Keratinocyte (primary cell): ENCODE data around the gene CRNN. TPM values are rescaled to one million over a fixed set of nuclear protein-coding genes. Genes with fewer than 3 reads are reported as not detected.
A peak's percentile ranks its signal among the peaks of the same experiment; 100 is the strongest.

Experiments
- DNase-seq: peaks from one replicate; pipeline ENCODE4 v3.0.0-alpha.2; 2011; ENCODE audit warnings: low read depth, missing footprints, low spot score
- FAIRE-seq: peaks from 2 replicates; lab custom pipeline; 2011; peaks lifted over from hg19 to GRCh38; lab: Jason Lieb, UNC
- H2AFZ ChIP-seq: 2 replicates; pipeline ENCODE4 v1.6.0; 2012; ENCODE audit warnings: low read length, control low read depth, inconsistent platforms; ENCODE audit not compliant: control insufficient read depth
- H3K27ac ChIP-seq: 2 replicates; pipeline ENCODE4 v1.5.1; 2011; ENCODE audit warnings: low read length; ENCODE audit not compliant: control insufficient read depth, insufficient read depth
- H3K27me3 ChIP-seq: 3 replicates; pipeline ENCODE4 v1.6.0; 2011; ENCODE audit warnings: low read length; ENCODE audit not compliant: control insufficient read depth, insufficient read depth; ENCODE audit errors: extremely low read depth
- H3K36me3 ChIP-seq, 2 experiments: 2 replicates in 1 of 2; 3 replicates in 1 of 2; pipeline ENCODE4 v1.5.1; 2011; ENCODE audit warnings: low read length in 2 of 2, mild to moderate bottlenecking in 1 of 2; ENCODE audit not compliant: control insufficient read depth in 2 of 2, insufficient read depth in 2 of 2; ENCODE audit errors: extremely low read depth in 1 of 2
- H3K4me1 ChIP-seq: 3 replicates; pipeline ENCODE4 v1.5.1; 2011; ENCODE audit warnings: low read length; ENCODE audit not compliant: control insufficient read depth, insufficient read depth; ENCODE audit errors: extremely low read depth
- H3K4me2 ChIP-seq: 3 replicates; pipeline ENCODE4 v1.6.0; 2011; ENCODE audit warnings: low read depth, low read length; ENCODE audit not compliant: control insufficient read depth, insufficient read depth; ENCODE audit errors: extremely low read depth
- H3K4me3 ChIP-seq, 3 experiments: fragments of 200-600 bp in 1 of 3; sonication (generic) in 1 of 3; 2 replicates in 2 of 3; 3 replicates in 1 of 3; pipeline ENCODE4 v1.5.1; 2011 to 2016; ENCODE audit warnings: low read length in 3 of 3, mild to moderate bottlenecking in 3 of 3, control low read depth in 2 of 3, inconsistent platforms in 1 of 3, low read depth in 1 of 3, mixed read lengths in 1 of 3, mixed run types in 1 of 3, moderate library complexity in 1 of 3; ENCODE audit not compliant: control insufficient read depth in 2 of 3, insufficient read depth in 2 of 3; ENCODE audit errors: extremely low read depth in 1 of 3
- H3K79me2 ChIP-seq: 2 replicates; pipeline ENCODE4 v1.6.0; 2012; ENCODE audit warnings: low read length; ENCODE audit not compliant: control insufficient read depth, insufficient read depth
- H3K9ac ChIP-seq: 3 replicates; pipeline ENCODE4 v1.6.0; 2011; ENCODE audit warnings: low read length; ENCODE audit not compliant: control insufficient read depth, insufficient read depth; ENCODE audit errors: extremely low read depth
- H3K9me1 ChIP-seq: 3 replicates; pipeline ENCODE4 v1.6.0; 2011; ENCODE audit warnings: low read length; ENCODE audit not compliant: control insufficient read depth, insufficient read depth; ENCODE audit errors: extremely low read depth
- H3K9me3 ChIP-seq: 2 replicates; pipeline ENCODE4 v1.5.1; 2012; ENCODE audit warnings: low read depth, low read length; ENCODE audit not compliant: control insufficient read depth
- H4K20me1 ChIP-seq: 3 replicates; pipeline ENCODE4 v1.6.0; 2011; ENCODE audit warnings: low read length; ENCODE audit not compliant: control insufficient read depth, insufficient read depth; ENCODE audit errors: extremely low read depth
- CTCF ChIP-seq, 3 experiments: IDR thresholded peaks in 1 of 3; conservative IDR thresholded peaks in 1 of 3; optimal IDR thresholded peaks in 1 of 3; 2 replicates in 2 of 3; 3 replicates in 1 of 3; pipeline versions ENCODE3 to v1.5.1; 2011; ENCODE audit warnings: low read length in 3 of 3, mild to moderate bottlenecking in 3 of 3, moderate library complexity in 2 of 3, control low read depth in 1 of 3, inconsistent platforms in 1 of 3; ENCODE audit not compliant: insufficient read depth in 2 of 3; ENCODE audit errors: extremely low read depth in 1 of 3
- EZH2 ChIP-seq: IDR thresholded peaks from one replicate; pipeline ENCODE4 v1.6.1; 2012; ENCODE audit warnings: inconsistent platforms, mild to moderate bottlenecking, low read length, moderate library complexity
- dilution Hi-C: fragments of 300-500 bp; cut with MboI; formaldehyde crosslinking; loops from one replicate; pipeline ENCODE4 v1.7.0; 2020; ENCODE audit warnings: low sequenced_read_pairs; ENCODE audit not compliant: extremely low pct_ligation_motif_present
- polyA plus RNA-seq, 5 experiments: library from polyadenylated mRNA; depleted of rRNA in 3 of 5; stranded (reverse) in 3 of 5; stranded (forward) in 1 of 5; unstranded in 1 of 5; fragments of >200 nt; gene quantifications; 1 replicate in 1 of 5; 2 replicates in 3 of 5; 3 replicates in 1 of 5; pipeline versions ENCODE4 v1.2.1 to v1.2.3, GENCODE V29; 2011 to 2012; ENCODE audit warnings: missing spikeins in 2 of 5, low read depth in 1 of 5, low replicate concordance in 1 of 5

CRNN gene
- polyA plus RNA-seq, 1 donor (not counting 4 experiments of a cell fraction or from before 2014, with no cell fraction given): 0.05 TPM

GRCh38 chr1:152459596-152460528 lies 45.8 kb upstream of the CRNN start:
- H3K4me3 ChIP-seq: no peak overlapping the region
- peaks cover 5% of the 10 kb centered on the region for H3K9me1 ChIP-seq
- no peak overlapping the region for H3K9ac ChIP-seq
- H3K4me2 ChIP-seq: peak overlapping the region; percentile 38
- TF ChIP-seq CTCF (optimal IDR thresholded peaks at IDR 0.05 in 1 of 3, IDR thresholded peaks at IDR 0.05 in 1 of 3, conservative IDR thresholded peaks at IDR 0.05 in 1 of 3; ENCODE audit: extremely low read depth in 1 of 3, insufficient read depth in 2 of 3, low read length in 3 of 3) (peak; percentile 95 to 96 (median 96)), EZH2 (no peak)
- no peaks in the 10 kb centered on the region for H3K27me3 ChIP-seq
- no peaks in the 10 kb centered on the region for H3K36me3 ChIP-seq
- no peak overlapping the region for H3K27ac ChIP-seq
- H2AFZ ChIP-seq: peak overlapping the region; percentile 65
- no peaks in the 10 kb centered on the region for H3K9me3 ChIP-seq
- dilution Hi-C loops: no loop called here
- no peak for DNase-seq
- no peaks in the 10 kb centered on the region for H4K20me1 ChIP-seq
- peaks cover 6% of the 10 kb centered on the region for H3K4me1 ChIP-seq
- H3K79me2 ChIP-seq: no peaks in the 10 kb centered on the region
- FAIRE-seq: peak; percentile 81

- H3K9ac ChIP-seq: no peak overlapping the region
- FAIRE-seq: peak; percentile 98
- H3K4me1 ChIP-seq: peaks cover 6% of the 10 kb centered on the region
- H2AFZ ChIP-seq: peak overlapping the region; percentile 51
- H3K27ac ChIP-seq: no peak overlapping the region
- H3K79me2 ChIP-seq: no peaks in the 10 kb centered on the region
- H3K9me1 ChIP-seq: peaks cover 5% of the 10 kb centered on the region
- H3K9me3 ChIP-seq: no peaks in the 10 kb centered on the region
- no peak overlapping the region for H3K4me3 ChIP-seq
- DNase-seq: peak; percentile 33
- dilution Hi-C loops: no loop called here
- H3K4me2 ChIP-seq: peak overlapping the region; percentile 39
- no peaks in the 10 kb centered on the region for H3K27me3 ChIP-seq
- H3K36me3 ChIP-seq: no peaks in the 10 kb centered on the region
- no peaks in the 10 kb centered on the region for H4K20me1 ChIP-seq
- TF ChIP-seq EZH2 (no peak), CTCF (optimal IDR thresholded peaks at IDR 0.05 in 1 of 3, IDR thresholded peaks at IDR 0.05 in 1 of 3, conservative IDR thresholded peaks at IDR 0.05 in 1 of 3; ENCODE audit: extremely low read depth in 1 of 3, insufficient read depth in 2 of 3, low read length in 3 of 3) (peak; percentile 83 to 98 (median 91))
Measured at GRCh38 chr1:152458384-152459185, 44.5 kb upstream of the CRNN start.
